Heart right ventricle (tissue), 16 donors: ENCODE data around the gene STK26. TPM values are rescaled to one million over a fixed set of nuclear protein-coding genes. Genes with fewer than 3 reads are reported as not detected.
"Not testable (repeated sequence)": the region's sequence is repeated elsewhere in the genome, so short reads cannot be mapped to it uniquely, and the experiment has no call there.

Experiments
- ATAC-seq, 8 donors: fragments of 200-7000 bp; cut with Tn5 transposase; one replicate each; pipeline ENCODE4 v1.9.1; 2020; ENCODE audit warnings: mild to moderate bottlenecking in 8 of 8, moderate library complexity in 8 of 8, moderate number of reproducible peaks in 1 of 8
- DNase-seq, 2 donors: peaks; one replicate each; pipeline ENCODE4 v3.0.0-alpha.2; 2020
- H3K27ac ChIP-seq, 10 donors: fragments of 200-600 bp; sonication (generic) in 2 of 10; one replicate each; pipeline versions ENCODE4 v1.5.0 to v1.8.0; 2020 to 2022; ENCODE audit warnings: mild to moderate bottlenecking in 3 of 10
- H3K27me3 ChIP-seq, 7 donors: fragments of 200-600 bp; one replicate each; pipeline ENCODE4 v1.8.0; 2021 to 2022; ENCODE audit warnings: mild to moderate bottlenecking in 2 of 7
- H3K36me3 ChIP-seq, 9 donors: fragments of 200-600 bp; sonication (generic) in 1 of 9; one replicate each; pipeline versions ENCODE4 v1.5.0 to v1.8.0; 2020 to 2022; ENCODE audit warnings: mild to moderate bottlenecking in 2 of 9
- H3K4me1 ChIP-seq, 9 donors: fragments of 200-600 bp; sonication (generic) in 1 of 9; one replicate each; pipeline versions ENCODE4 v1.5.0 to v1.8.0; 2020 to 2022; ENCODE audit warnings: mild to moderate bottlenecking in 4 of 9
- H3K4me3 ChIP-seq, 10 donors: fragments of 200-600 bp; sonication (generic) in 2 of 10; one replicate each; pipeline versions ENCODE4 v1.5.0 to v1.8.0; 2020 to 2022; ENCODE audit warnings: mild to moderate bottlenecking in 7 of 10, moderate library complexity in 2 of 10
- H3K9me3 ChIP-seq, 11 donors: fragments of 200-600 bp in 10 of 11; sonication (generic) in 2 of 11; one replicate each; pipeline versions ENCODE4 v1.5.0 to v1.8.0; 2013 to 2022; ENCODE audit warnings: mild to moderate bottlenecking in 2 of 11, control low read depth in 1 of 11, moderate library complexity in 1 of 11
- WGBS, 2 donors: extraction: QIAGEN DNeasy Blood & Tissue Kit; methylation state at CpG; one replicate each; pipeline ENCODE4 v1.1.7; 2013; ENCODE audit warnings: inconsistent platforms in 1 of 2; 5-methylcytosine and 5-hydroxymethylcytosine counted together
- intact Hi-C, 10 donors: fragments of 100-400 bp; cut with DNase I; formaldehyde crosslinking; loops; one replicate each; pipeline versions ENCODE4 v1.11.1 to v1.14.2; 2022
- polyA plus RNA-seq, 2 donors: library from polyadenylated mRNA; stranded (reverse); fragments of 200-250 nt; gene quantifications; one replicate each; pipeline ENCODE4 v1.2.3, GENCODE V29; 2013
- total RNA-seq, 10 donors: library from RNA; stranded (reverse); fragmentation: NEBNext Ultra II Directional in 3 of 10; extraction: Animal tissue kit (Norgen Biotek cat#: 25700) in 3 of 10; gene quantifications; one replicate each; pipeline versions ENCODE4 v1.2.1 to v1.2.4, GENCODE V29; 2021 to 2023
- TF ChIP-seq, protein P1 (sequence below), 9 donors: fragments of 200-600 bp; sonication (generic) in 2 of 9; IDR thresholded peaks; one replicate each; pipeline versions ENCODE4 v1.5.0 to v1.8.0; 2021 to 2022; ENCODE audit warnings: antibody characterized with exemption in 9 of 9, mild to moderate bottlenecking in 5 of 9, moderate library complexity in 1 of 9
- donor health status: Arrhythmogenic right ventricular cardiomyopathy.
- donor health status: ischemic (EF 13 %, LVEDD 7.1; RV severe dilation, severe dysfunction).
- donor health status: healthy with polysubstance abuse.
- donor health status: DM: no; HTN: yes; CAD: no.
- donor health status: DM: no; HTN: no; CAD: no.
- donor health status: ischemic (EF 25% LVEDD 6.9; RV normal size, moderate dysfunction).
- donor health status: ischemic (EF 25% LVEDD 5.7; RV mildly dilated, moderate dysfunction).
- donor health status: healthy.
- donor health status: DM: yes; HTN: yes; CAD: no.
- donor health status: Ischemic cardiomyopathy.
- donor health status: ischemic (EF 35%, LVEDD 5.7; RV mildly dilated, moderate dysfunction).
- donor health status: nonischemic (EF 11% LVEDD 7.7; RV severe dilation, severe dysfunction).
- donor health status: DM: yes; HTN: yes; CAD: no.
- donor health status: PGD.
- donor health status: ischemic (EF 29% LVEDD 5.4; RV normal size, mild dysfunction).
- donor health status: nonischemic (EF 23%, LVEDD 6.1; RV moderate dilation, normal function).

Gene STK26
- total and polyA plus RNA-seq, 12 donors = 0.54 to 3.3 (median 1.0) TPM

- H3K27me3 ChIP-seq = peaks cover 0 to 70% (median 0%) of the 10 kb centered on the region in 7 donors
- 21 to 34% methylated on average over 2 of the region's 2 CpGs for WGBS, 2 donors
- H3K36me3 ChIP-seq = no peaks in the 10 kb centered on the region
- no peak overlapping the region for H3K4me3 ChIP-seq
- DNase-seq (no peak), ATAC-seq (no peak)
- TF ChIP-seq, protein P1, sequence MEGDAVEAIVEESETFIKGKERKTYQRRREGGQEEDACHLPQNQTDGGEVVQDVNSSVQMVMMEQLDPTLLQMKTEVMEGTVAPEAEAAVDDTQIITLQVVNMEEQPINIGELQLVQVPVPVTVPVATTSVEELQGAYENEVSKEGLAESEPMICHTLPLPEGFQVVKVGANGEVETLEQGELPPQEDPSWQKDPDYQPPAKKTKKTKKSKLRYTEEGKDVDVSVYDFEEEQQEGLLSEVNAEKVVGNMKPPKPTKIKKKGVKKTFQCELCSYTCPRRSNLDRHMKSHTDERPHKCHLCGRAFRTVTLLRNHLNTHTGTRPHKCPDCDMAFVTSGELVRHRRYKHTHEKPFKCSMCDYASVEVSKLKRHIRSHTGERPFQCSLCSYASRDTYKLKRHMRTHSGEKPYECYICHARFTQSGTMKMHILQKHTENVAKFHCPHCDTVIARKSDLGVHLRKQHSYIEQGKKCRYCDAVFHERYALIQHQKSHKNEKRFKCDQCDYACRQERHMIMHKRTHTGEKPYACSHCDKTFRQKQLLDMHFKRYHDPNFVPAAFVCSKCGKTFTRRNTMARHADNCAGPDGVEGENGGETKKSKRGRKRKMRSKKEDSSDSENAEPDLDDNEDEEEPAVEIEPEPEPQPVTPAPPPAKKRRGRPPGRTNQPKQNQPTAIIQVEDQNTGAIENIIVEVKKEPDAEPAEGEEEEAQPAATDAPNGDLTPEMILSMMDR (IDR thresholded peaks at IDR 0.05) = no peak
- H3K4me1 ChIP-seq = no peaks in the 10 kb centered on the region
- intact Hi-C loops = no loop called here
- no peaks in the 10 kb centered on the region for H3K9me3 ChIP-seq
- no peak overlapping the region for H3K27ac ChIP-seq
These were observed 23.4 kb downstream of the STK26 start for GRCh38 chrX:132046533-132046932.

DNA sequence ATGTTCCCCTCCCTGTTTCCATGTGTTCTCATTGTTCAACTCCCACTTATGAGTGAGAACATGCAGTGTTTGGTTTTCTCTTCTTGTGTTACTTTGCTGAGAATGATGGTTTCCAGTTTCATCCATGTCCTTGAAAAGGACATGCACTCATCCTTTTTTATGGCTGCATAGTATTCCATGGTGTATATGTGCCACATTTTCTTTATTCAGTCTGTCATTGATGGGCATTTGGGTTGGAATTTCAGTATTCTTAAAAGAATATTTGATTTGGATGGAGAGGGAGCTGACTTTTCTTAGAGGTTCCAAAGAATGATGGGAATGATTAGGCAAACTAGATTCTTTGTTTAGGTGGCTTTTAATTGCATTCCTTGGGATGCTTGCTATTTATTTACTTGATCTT, 28.7 kb downstream of the STK26 start:
- H3K27ac ChIP-seq, ATAC-seq, H3K4me3 ChIP-seq, H3K4me1 ChIP-seq, H3K9me3 ChIP-seq, DNase-seq, intact Hi-C loops, H3K36me3 ChIP-seq: not testable (repeated sequence)
- H3K27me3 ChIP-seq = peaks cover 0 to 54% (median 0%) of the 10 kb centered on the region in 7 donors

DNA sequence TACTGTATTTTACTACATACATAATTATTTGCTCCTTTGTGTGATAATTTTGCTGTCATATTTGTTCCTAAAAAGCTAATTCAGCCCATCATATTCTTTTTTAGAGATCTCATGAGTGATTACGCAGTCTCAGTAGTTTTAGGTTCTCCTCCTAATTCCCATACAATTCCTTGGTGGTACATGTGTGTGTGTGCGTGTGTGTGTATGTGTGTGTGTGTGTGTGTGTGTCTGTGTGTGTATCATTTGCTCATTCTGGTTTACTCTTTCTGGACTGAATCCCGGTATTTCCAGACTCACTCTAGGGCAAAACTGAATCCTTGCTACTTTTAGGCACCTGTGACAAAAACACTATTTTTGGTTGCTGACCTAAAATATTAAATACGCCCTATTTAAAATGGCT, 34.9 kb downstream of the STK26 start:
- DNase-seq (no peak), ATAC-seq (no peak)
- intact Hi-C loops = no loop called here
- H3K27ac ChIP-seq = no peak overlapping the region
- WGBS, 2 donors = 96 to 100% methylated on average over 4 of the region's 4 CpGs
- TF ChIP-seq, protein P1 (IDR thresholded peaks at IDR 0.05) = no peak
- peaks cover 0 to 80% (median 0%) of the 10 kb centered on the region in 7 donors for H3K27me3 ChIP-seq
- H3K9me3 ChIP-seq = no peaks in the 10 kb centered on the region
- no peaks in the 10 kb centered on the region for H3K36me3 ChIP-seq
- no peaks in the 10 kb centered on the region for H3K4me1 ChIP-seq
- no peak overlapping the region for H3K4me3 ChIP-seq

- TF ChIP-seq, protein P1 (IDR thresholded peaks at IDR 0.05) = no peak
- no peaks in the 10 kb centered on the region for H3K36me3 ChIP-seq
- H3K9me3 ChIP-seq = no peaks in the 10 kb centered on the region
- intact Hi-C loops = no loop called here
- H3K27ac ChIP-seq = no peak overlapping the region
- DNase-seq (no peak), ATAC-seq (no peak)
- 88 to 93% methylated on average over 2 of the region's 2 CpGs for WGBS, 2 donors
- no peak overlapping the region for H3K4me3 ChIP-seq
- H3K4me1 ChIP-seq = no peaks in the 10 kb centered on the region
- H3K27me3 ChIP-seq = peaks cover 0 to 83% (median 0%) of the 10 kb centered on the region in 7 donors
These were observed 35.9 kb downstream of the STK26 start for GRCh38 chrX:132058975-132059374.

- H3K27ac ChIP-seq = no peak overlapping the region
- H3K36me3 ChIP-seq = no peaks in the 10 kb centered on the region
- no peak overlapping the region for H3K4me3 ChIP-seq
- 94 to 95% methylated on average over 2 of the region's 2 CpGs for WGBS, 2 donors
- DNase-seq = no peak
- TF ChIP-seq, protein P1 (IDR thresholded peaks at IDR 0.05) = no peak
- no peak for ATAC-seq
- no peaks in the 10 kb centered on the region for H3K9me3 ChIP-seq
- intact Hi-C loops = loop anchor here in 1 of 10 donors (10.0 kb wide), 1 partner anchor 215 kb away; no protein-coding TSS in a partner anchor
- H3K4me1 ChIP-seq = no peaks in the 10 kb centered on the region
- peaks cover 0 to 85% (median 0%) of the 10 kb centered on the region in 7 donors for H3K27me3 ChIP-seq
These were observed 37.0 kb downstream of the STK26 start for GRCh38 chrX:132059973-132060540.
